GM12878 (cell line): ENCODE results near the gene GPN1.

Source experiments
- EED ChIP-seq: sonication (generic); IDR thresholded peaks from 2 replicates; pipeline ENCODE4 v1.6.1; 2016; ENCODE audit warnings: antibody characterized with exemption, low read depth
- JUND ChIP-seq: IDR thresholded peaks from 2 replicates; pipeline ENCODE4 v1.6.1; 2012; ENCODE audit warnings: low read depth, mild to moderate bottlenecking, low read length, improper control_type of control experiment, moderate library complexity
- KDM1A ChIP-seq: fragments of 200-600 bp; sonication (generic); IDR thresholded peaks from 2 replicates; pipeline ENCODE4 v1.6.1; 2016; ENCODE audit warnings: borderline replicate concordance
- MAX ChIP-seq: IDR thresholded peaks from 2 replicates; pipeline ENCODE4 v1.6.1; 2012; ENCODE audit warnings: low read depth, low read length, improper control_type of control experiment
- SIN3A ChIP-seq: IDR thresholded peaks from 2 replicates; pipeline ENCODE4 v1.6.1; 2012; ENCODE audit warnings: low read depth, low read length, improper control_type of control experiment
- SP1 ChIP-seq: IDR thresholded peaks from one replicate; pipeline ENCODE4 v1.6.1; 2011; ENCODE audit warnings: low read depth, low read length
- TCF3 ChIP-seq: IDR thresholded peaks from 2 replicates; pipeline ENCODE4 v1.6.1; 2012; ENCODE audit warnings: low read depth, mild to moderate bottlenecking, low read length, borderline replicate concordance; ENCODE audit not compliant: insufficient read depth
- YY1 ChIP-seq: IDR thresholded peaks from 2 replicates; pipeline ENCODE4 v1.6.1; 2011; ENCODE audit warnings: low read depth, mild to moderate bottlenecking, low read length
- ZBTB33 ChIP-seq: fragments of 450-650 bp; IDR thresholded peaks from 2 replicates; pipeline ENCODE4 v1.6.1; 2017; ENCODE audit warnings: mild to moderate bottlenecking
- TF ChIP-seq, protein P1 (sequence below): fragments of 450-650 bp; IDR thresholded peaks from 2 replicates; pipeline ENCODE4 v1.6.1; 2018; ENCODE audit warnings: borderline replicate concordance, mild to moderate bottlenecking; ENCODE audit not compliant: partially characterized antibody
- TF ChIP-seq, protein P2 (sequence below), 3 experiments: IDR thresholded peaks in 2 of 3; conservative IDR thresholded peaks in 1 of 3; 2 replicates each; pipeline ENCODE4 v1.5.1; 2011; ENCODE audit warnings: low read depth in 3 of 3, low read length in 3 of 3, mild to moderate bottlenecking in 3 of 3, control low read depth in 2 of 3, moderate library complexity in 2 of 3, inconsistent platforms in 1 of 3, mixed read lengths in 1 of 3; ENCODE audit not compliant: control insufficient read depth in 2 of 3, insufficient read depth in 1 of 3; ENCODE audit errors: extremely low read depth in 1 of 3

GRCh38 chr2:27627963-27628766 is 685 bp upstream of the GPN1 start:
- no peak for TF ChIP-seq KDM1A
- no peak for TF ChIP-seq JUND
- TF ChIP-seq, protein P1, sequence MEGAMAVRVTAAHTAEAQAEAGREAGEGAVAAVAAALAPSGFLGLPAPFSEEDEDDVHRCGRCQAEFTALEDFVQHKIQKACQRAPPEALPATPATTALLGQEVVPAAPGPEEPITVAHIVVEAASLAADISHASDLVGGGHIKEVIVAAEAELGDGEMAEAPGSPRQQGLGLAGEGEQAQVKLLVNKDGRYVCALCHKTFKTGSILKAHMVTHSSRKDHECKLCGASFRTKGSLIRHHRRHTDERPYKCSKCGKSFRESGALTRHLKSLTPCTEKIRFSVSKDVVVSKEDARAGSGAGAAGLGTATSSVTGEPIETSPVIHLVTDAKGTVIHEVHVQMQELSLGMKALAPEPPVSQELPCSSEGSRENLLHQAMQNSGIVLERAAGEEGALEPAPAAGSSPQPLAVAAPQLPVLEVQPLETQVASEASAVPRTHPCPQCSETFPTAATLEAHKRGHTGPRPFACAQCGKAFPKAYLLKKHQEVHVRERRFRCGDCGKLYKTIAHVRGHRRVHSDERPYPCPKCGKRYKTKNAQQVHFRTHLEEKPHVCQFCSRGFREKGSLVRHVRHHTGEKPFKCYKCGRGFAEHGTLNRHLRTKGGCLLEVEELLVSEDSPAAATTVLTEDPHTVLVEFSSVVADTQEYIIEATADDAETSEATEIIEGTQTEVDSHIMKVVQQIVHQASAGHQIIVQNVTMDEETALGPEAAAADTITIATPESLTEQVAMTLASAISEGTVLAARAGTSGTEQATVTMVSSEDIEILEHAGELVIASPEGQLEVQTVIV, result no peak
- TF ChIP-seq YY1, result no peak
- no peak for TF ChIP-seq EED
- no peak for TF ChIP-seq ZBTB33
- no peak for TF ChIP-seq TCF3
- TF ChIP-seq MAX, result no peak
- TF ChIP-seq SIN3A, result no peak
- TF ChIP-seq, protein P2, sequence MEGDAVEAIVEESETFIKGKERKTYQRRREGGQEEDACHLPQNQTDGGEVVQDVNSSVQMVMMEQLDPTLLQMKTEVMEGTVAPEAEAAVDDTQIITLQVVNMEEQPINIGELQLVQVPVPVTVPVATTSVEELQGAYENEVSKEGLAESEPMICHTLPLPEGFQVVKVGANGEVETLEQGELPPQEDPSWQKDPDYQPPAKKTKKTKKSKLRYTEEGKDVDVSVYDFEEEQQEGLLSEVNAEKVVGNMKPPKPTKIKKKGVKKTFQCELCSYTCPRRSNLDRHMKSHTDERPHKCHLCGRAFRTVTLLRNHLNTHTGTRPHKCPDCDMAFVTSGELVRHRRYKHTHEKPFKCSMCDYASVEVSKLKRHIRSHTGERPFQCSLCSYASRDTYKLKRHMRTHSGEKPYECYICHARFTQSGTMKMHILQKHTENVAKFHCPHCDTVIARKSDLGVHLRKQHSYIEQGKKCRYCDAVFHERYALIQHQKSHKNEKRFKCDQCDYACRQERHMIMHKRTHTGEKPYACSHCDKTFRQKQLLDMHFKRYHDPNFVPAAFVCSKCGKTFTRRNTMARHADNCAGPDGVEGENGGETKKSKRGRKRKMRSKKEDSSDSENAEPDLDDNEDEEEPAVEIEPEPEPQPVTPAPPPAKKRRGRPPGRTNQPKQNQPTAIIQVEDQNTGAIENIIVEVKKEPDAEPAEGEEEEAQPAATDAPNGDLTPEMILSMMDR (IDR thresholded peaks at IDR 0.05 in 2 of 3, conservative IDR thresholded peaks at IDR 0.05 in 1 of 3; ENCODE audit: control insufficient read depth in 2 of 3, extremely low read depth in 1 of 3, insufficient read depth in 1 of 3, low read depth in 3 of 3, low read length in 3 of 3), result no peak
- no peak for TF ChIP-seq SP1
